WERI-Rb-1 (cell line): ENCODE data around the gene POU2F3.

ENCODE experiments used
- DNase-seq: peaks from one replicate; pipeline ENCODE4 v3.0.0-alpha.2; 2020
- H3K27ac ChIP-seq: fragments of 250-450 bp; sonication (Bioruptor Pico); 2 replicates; pipeline ENCODE4 v1.5.1; 2020; ENCODE audit warnings: mild to moderate bottlenecking, moderate library complexity
- H3K27me3 ChIP-seq: fragments of 250-450 bp; sonication (Bioruptor Pico); 2 replicates; pipeline ENCODE4 v1.5.1; 2021; ENCODE audit warnings: mild to moderate bottlenecking, low read depth, moderate library complexity; ENCODE audit not compliant: insufficient read depth, severe bottlenecking
- H3K36me3 ChIP-seq: fragments of 250-450 bp; sonication (Bioruptor Pico); 2 replicates; pipeline ENCODE4 v1.5.1; 2020; ENCODE audit warnings: mild to moderate bottlenecking, moderate library complexity
- H3K4me3 ChIP-seq: 2 replicates; pipeline ENCODE4 v1.5.1; 2011; ENCODE audit warnings: low read depth, mild to moderate bottlenecking, control low read depth, low read length
- H3K9me3 ChIP-seq: fragments of 250-450 bp; sonication (Bioruptor Pico); 2 replicates; pipeline ENCODE4 v1.5.1; 2021; ENCODE audit warnings: mild to moderate bottlenecking, moderate library complexity; ENCODE audit not compliant: severe bottlenecking
- TF ChIP-seq, protein P1 (sequence below): IDR thresholded peaks from 2 replicates; pipeline ENCODE4 v1.5.1; 2011; ENCODE audit warnings: low read depth, mild to moderate bottlenecking, control low read depth, inconsistent platforms, low read length

POU2F3 gene

DNA sequence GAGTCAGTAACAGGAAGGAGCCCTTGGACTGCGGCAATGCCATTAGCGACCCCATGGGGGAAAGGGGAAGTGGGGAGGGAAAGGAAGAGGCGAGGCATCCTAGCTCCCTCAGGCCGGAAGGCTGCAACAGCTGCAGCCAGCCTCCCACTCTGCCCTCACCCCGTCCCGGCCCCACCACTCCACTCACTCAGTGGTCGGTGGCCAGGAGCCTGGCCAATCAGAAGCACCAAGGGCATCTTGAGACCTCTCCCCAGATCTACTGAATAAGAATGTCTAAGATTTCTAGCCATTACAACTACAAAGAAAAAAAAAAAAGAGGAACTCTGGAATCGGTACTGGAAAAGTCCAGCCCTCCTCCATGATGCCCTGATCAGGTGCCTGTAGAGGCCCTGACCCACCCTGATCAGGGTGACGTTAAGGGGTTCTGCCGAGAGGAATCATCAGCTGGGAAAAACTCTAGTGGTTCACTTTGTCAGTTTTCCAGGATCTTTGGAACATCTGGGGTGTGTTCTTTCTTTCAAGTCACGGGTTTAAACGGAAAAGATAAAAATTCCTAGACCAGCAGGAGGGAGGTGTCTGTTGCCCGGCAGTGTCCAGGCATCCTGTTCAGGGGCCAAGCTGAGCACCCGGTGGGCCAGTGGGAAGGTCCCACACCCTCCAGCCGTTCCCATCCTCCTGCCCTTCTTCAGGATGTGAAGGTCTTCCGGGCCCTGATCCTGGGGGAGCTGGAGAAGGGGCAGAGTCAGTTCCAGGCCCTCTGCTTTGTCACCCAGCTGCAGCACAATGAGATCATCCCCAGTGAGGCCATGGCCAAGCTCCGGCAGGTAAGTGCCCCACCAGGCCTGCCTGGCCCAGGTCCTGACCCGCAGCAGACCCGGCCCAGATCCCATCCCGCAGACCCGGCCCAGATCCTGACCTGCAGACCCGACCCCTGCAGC, 14.7 kb upstream of the POU2F3 start:
- H3K4me3 ChIP-seq = no peak overlapping the region

DNA sequence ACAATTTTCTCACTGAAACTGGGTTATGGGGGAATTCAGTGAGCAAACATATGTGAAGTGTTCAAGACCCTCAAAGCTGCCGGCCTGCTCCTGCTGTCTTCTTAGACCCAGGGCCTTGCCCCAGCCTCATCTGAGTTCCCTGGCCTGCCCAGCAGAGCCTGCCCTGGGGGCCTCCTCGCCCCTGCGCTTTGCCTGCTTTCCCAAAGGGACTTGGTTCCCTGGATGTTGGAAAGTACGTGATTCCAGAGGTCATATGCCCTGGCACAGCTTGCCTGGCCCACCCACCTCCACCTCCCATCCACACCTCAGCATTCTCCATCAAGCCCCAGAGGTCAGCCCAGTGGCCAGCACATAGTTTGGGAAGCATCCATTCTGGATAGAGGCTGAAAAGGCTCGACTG, 13.7 kb upstream of the POU2F3 start:
- no peak overlapping the region for H3K27ac ChIP-seq
- no peaks in the 10 kb centered on the region for H3K27me3 ChIP-seq
- TF ChIP-seq, protein P1, sequence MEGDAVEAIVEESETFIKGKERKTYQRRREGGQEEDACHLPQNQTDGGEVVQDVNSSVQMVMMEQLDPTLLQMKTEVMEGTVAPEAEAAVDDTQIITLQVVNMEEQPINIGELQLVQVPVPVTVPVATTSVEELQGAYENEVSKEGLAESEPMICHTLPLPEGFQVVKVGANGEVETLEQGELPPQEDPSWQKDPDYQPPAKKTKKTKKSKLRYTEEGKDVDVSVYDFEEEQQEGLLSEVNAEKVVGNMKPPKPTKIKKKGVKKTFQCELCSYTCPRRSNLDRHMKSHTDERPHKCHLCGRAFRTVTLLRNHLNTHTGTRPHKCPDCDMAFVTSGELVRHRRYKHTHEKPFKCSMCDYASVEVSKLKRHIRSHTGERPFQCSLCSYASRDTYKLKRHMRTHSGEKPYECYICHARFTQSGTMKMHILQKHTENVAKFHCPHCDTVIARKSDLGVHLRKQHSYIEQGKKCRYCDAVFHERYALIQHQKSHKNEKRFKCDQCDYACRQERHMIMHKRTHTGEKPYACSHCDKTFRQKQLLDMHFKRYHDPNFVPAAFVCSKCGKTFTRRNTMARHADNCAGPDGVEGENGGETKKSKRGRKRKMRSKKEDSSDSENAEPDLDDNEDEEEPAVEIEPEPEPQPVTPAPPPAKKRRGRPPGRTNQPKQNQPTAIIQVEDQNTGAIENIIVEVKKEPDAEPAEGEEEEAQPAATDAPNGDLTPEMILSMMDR = no peak
- H3K36me3 ChIP-seq = no peaks in the 10 kb centered on the region
- H3K4me3 ChIP-seq = no peak overlapping the region
- no peak for DNase-seq
- H3K9me3 ChIP-seq = no peaks in the 10 kb centered on the region

More for the DNA sequence above, 14.7 kb upstream of the POU2F3 start:
- no peak overlapping the region for H3K27ac ChIP-seq
- no peaks in the 10 kb centered on the region for H3K27me3 ChIP-seq
- H3K9me3 ChIP-seq = no peaks in the 10 kb centered on the region
- DNase-seq = no peak
- TF ChIP-seq, protein P1 = no peak
- H3K36me3 ChIP-seq = no peaks in the 10 kb centered on the region

DNA sequence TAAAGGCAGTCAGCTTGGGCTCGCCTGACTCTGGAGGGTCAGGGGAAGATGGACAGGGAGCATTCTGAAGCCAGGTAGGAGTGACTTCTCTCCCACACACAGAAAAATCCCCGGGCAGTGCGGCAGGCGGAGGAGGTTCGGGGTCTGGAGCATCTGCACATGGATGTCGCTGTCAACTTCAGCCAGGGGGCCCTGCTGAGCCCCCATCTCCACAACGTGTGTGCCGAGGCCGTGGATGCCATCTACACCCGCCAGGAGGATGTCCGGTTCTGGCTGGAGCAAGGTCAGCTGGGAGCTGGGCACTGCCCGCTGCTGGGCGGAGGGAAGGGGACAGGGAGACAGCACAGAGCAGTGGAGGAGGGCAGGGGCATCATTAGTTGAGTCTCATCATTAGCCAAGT, 13.2 kb upstream of the POU2F3 start:
- Histone ChIP-seq H3K4me3 (no peak overlapping the region), H3K36me3 (no peaks in the 10 kb centered on the region), H3K9me3 (no peaks in the 10 kb centered on the region), H3K27me3 (no peaks in the 10 kb centered on the region), H3K27ac (no peak overlapping the region)
- no peak for DNase-seq
- TF ChIP-seq, protein P1 = no peak

DNA sequence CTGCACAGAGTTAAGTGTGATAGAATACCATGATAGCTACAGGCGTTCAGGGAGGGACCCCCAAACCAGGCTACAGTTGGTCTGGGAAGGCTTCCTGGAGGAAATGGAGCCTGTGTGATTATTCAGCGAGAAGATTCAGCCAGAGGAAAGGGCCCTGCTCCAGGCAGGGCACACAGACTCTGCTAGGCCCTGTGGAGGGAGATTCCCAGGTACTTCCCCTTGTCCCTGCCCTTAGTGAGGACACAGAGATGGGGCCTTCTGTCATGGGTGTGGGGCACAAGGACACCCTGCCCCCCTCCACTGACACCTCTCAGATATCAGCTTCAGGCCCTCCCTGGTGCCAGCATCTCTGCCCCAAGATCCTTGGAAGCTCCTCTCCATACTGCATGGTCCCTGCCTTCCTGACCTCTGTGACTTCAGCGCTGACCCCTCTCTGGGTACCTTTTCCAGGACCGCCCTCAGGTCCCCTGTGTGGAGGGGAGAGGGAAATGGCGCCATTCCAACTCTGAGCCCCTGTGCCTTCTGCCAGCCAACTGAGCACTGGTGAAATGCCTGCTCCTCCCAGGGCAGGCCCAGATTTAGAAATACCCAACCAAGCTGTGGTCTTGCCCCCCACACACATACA, 12.6 kb upstream of the POU2F3 start:
- Histone ChIP-seq H3K27me3 (no peaks in the 10 kb centered on the region), H3K27ac (no peak overlapping the region), H3K36me3 (no peaks in the 10 kb centered on the region), H3K9me3 (no peaks in the 10 kb centered on the region), H3K4me3 (no peak overlapping the region)
- TF ChIP-seq, protein P1 = no peak
- no peak for DNase-seq

DNA sequence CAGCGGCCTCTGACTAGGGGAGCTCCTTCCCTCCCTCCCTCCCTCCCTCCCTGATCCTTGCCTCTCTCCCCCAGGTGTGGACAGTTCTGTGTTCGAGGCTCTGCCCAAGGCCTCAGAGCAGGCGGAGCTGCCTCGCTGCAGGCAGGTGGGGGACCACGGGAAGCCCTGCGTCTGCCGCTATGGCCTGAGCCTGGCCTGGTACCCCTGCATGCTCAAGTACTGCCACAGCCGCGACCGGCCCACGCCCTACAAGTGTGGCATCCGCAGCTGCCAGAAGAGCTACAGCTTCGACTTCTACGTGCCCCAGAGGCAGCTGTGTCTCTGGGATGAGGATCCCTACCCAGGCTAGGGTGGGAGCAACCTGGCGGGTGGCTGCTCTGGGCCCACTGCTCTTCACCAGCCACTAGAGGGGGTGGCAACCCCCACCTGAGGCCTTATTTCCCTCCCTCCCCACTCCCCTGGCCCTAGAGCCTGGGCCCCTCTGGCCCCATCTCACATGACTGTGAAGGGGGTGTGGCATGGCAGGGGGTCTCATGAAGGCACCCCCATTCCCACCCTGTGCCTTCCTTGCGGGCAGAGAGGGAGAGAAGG, 11.1 kb upstream of the POU2F3 start:
- no peak overlapping the region for H3K4me3 ChIP-seq
- DNase-seq = no peak
- H3K27ac ChIP-seq = no peak overlapping the region
- TF ChIP-seq, protein P1 = peak; percentile 65
- H3K36me3 ChIP-seq = no peaks in the 10 kb centered on the region
- H3K27me3 ChIP-seq = peaks cover 8% of the 10 kb centered on the region
- no peaks in the 10 kb centered on the region for H3K9me3 ChIP-seq
